Stimulated activated CD4-positive, alpha-beta T cell treated with anti-CD3 and anti-CD28 coated beads, Interleukin-4, amount 100 ng/mL, for 1 hour (primary cell): ENCODE data around the gene GRK5.

Experiments used
- DNase-seq: peaks from one replicate; pipeline ENCODE4 v3.0.0-alpha.2; 2020

GRK5 gene

DNA sequence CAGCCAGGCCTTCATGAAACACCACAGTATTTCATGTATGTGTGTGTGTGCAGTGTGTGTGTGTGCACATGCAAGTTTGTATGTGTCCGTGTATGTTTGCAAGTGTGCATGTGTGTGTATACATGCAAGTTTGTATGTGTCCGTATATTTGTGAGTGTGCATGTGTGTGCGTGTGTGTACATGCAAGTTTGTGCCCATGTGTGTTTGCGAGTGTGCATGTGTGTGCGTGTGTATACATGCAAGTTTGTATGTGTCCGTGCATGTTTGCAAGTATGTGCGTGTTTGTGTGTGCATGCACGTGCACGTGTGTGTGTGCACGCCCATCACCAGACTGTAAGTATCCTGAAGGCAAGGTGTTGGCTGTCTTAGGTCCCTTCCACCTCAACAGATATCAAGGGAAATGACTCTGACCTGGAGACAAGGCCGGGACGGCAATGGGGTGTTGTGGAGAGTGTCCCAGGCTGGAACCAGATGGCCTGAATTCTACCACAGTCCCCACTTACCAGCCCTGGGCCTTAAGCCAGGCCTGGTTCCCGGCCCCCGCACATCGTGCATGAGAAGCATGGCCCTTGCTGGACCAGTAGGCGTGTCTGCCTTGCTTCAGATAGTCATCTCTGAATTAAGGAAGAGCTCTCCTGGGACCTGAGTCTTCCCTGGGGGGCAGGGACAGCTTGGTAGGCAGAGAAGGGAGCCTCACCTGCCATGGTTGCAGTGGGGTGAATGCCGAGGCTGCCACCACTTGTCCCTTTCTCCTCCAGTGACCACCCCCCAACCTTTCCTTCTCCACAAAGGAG lies 140.0 kb downstream of the GRK5 start:
- no peak for DNase-seq

DNA sequence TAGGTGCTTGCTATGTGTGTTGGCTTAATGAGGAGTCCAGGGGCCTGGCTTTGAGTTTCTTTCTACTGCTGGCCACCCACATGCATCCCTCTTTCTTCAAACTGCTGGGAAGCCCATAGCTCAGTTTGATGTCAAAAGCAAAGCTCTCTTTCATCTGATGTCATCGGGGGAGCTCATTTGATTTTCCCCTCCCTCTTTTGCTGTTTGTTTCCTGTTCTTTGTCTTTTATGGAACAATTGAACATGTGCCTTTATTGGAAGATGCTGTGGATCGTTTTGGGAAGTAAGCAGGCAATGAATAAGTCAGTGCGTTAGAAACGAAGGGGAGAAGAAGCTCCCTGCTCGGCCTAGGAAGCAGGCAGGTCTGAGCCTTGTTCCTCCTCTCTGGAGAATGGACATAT lies 140.7 kb downstream of the GRK5 start:
- no peak for DNase-seq

DNA sequence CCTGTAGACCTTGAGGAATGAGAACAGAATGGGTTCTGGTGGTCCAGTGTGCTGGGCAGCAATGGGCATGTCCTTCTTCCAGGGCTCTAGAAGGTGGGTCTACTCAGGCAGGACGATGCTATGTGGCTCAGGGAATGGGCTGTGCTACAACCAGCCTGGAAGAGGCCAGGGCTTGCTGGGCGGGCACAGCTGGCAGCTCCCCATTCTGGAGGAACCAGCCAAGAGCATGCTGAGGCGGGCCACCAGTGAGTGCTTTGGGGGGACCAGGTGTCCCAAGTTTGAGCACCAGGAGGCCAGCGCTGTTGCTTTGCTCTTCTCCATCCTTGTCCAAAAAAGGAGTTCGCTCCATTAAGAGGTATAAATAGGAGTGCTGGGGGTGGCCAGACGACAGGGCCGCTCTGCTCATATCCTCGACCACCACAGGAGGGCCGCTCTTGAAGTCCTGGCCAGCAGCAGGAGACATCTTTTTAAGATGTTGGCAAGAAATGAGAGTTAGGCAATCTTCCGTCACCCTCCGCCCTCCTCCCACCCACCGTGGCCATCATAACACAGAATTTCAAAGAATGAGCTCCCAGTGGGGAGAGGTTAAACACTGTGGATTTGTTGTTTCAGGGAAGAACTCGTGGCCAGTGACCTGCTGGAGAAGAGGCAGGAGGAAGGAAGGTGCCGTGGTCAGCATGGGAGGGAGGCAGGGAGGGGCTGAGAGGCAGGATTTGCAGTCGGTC lies 141.3 kb downstream of the GRK5 start:
- DNase-seq, result no peak

DNA sequence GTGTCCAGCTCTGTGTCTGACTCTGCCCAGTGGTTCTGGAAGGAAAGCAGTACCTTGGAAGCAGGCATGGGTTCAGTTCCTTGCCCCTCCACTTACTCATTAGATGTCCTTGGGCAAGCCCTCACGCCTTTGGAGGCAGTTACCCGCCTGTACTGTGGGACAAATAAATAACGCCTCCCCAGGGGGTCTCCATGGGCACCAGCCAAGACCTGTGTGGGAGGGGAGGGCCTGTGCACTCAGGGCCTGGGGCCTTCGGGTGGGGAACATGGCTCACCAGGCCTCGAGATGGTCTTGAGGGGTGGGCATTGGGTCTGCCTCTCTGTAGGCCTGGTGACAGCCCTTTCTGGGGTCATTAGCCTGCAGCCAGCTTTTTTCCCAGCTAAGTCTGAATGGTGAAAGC lies 142.0 kb downstream of the GRK5 start:
- no peak for DNase-seq

DNA sequence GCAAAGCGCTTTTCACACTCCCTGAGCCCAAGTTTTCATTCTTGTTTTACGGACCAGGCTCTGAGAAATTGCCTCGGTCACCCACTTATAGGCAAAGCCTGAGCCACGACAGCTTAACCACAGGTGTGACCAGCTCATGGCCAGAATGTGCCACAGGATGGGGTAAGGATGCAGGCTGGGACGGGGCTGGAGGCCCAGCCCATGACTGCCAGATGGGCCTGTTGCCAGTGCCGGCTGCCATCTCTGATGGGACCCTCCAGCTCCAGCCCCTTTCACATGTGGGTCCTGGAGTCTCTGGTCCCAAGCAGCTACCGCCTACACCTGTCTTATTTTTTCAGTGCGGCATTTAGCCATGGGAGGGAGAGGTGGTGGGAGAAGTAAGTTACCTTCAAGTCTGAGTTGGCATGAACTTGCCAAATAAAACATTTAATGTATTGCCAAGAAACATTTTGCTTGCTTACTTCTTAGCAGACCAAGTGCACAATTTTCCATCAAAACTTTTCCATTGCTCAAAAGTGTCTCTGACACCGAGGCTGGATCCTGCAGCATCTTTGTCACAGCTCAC lies 142.6 kb downstream of the GRK5 start:
- no peak for DNase-seq

DNA sequence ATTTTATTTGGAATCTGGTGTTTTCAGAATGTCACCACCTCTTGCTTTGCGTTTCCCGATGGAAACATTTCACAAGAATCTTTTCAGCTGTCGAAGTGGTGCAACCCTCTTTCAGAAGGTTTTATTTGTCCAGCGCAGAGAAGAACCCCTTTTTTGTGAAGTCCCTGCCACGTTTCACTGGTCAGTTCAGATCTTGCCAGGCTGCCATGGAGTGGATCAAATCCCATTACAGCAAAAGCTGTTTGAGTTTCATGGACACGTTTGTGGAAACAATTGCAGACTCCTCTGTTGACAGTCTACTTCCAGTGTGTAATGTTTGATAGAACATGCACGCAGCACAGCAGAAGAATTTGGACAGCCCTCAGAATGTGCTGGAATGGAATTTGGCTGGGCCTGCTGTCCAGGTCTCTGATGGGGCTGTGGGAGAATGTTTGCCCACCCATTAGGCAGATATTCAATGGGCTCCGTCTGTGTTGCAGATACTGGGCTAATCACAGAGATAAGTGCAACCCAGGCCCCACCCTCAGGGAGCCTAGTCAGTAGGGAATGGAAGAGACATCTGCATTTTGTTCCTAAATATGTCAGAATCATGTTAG lies 143.2 kb downstream of the GRK5 start:
- DNase-seq, result no peak

DNA sequence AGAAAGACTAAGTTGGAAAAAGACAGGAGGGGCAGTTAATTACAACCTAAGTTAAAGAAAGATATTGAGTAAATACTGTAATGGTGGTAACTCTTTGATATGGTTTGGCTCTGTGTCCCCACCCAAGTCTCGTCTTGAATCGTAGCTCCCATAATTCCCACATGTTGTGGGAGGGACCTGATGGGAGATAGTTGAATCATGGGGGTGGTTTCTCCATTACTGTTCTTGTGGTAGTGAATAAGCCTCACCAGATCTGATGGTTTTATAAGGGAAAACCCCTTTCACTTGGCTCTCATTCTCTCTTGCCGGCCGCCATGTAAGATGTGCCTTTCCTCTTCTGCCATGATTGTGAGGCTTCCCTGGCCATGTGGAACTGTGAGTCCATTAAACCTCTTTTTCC lies 143.8 kb downstream of the GRK5 start:
- no peak for DNase-seq

DNA sequence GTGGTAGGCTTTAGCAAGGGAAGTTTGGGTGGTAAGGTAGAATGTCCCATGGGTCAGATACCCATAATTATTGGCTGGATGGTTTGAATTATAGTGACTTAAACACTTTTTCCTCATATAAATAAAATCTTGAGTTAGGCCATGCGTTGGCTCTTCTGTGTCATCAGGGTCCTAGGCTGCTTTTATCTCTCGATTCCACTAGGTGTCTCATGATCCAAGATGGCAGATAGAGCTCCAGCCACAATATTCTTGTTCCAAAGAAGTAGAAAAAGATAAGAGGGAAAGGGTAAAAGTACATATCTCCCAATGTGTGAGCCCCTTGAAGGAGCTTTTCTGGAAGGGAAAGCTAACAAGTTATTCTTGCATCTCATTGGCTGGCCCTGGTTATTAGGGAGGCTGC lies 144.7 kb downstream of the GRK5 start:
- DNase-seq, result no peak

DNA sequence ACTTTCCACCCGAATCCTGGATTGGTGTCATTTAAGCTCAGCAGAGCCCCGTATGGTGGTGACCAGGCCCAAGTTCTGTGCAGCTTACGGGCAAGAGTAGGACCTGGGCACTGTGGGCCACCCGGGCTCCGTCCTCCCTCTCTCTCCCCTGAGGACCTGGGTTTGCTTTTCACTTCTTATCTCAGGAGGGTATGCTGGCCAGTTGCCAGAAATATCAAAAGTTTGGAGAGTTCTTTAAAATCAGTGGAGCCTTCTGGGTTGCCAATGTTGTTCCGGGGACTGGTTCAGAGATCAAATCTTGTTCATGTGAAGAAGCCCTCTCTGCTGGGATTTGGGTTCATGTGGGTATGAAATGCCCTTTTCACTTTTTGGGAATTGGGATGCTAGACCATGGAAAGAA lies 145.4 kb downstream of the GRK5 start:
- DNase-seq, result no peak

DNA sequence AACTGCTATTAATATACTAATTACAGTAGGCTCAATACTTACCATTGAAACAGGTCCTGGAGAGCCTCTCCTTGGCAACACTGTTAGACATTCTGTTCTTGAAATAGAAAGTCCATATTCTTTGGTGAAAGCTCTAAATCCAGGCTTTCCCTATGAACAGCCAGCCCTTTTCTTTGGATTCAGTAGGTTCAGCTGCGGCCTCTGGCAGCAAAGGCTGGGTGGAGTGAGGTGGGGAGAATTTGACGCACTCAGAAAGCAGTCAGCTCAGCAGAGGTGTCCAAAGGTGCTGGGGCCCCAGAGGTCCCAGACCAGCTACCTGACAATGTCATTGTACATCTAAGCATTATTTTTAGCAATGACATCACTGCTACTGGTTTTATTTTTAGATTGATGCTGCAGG lies 146.1 kb downstream of the GRK5 start:
- no peak for DNase-seq

DNA sequence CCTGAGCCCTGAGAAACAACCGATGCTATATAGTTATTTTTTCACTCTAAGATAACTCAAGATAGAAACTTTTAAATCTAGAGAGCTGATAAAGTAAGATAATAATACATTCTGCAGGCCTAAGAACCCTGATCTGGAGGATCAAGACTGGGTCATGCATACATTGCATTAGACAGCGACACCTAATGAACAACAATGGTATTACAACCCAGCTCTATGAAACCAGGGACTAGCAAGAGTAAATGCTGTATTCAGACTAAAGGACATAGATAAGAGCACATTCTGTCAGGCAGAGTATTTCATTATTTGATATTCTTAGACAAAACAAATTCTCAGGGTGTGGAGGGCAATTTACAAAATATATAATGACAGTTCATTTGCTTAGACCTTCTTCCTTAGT lies 148.6 kb downstream of the GRK5 start:
- DNase-seq, result no peak

DNA sequence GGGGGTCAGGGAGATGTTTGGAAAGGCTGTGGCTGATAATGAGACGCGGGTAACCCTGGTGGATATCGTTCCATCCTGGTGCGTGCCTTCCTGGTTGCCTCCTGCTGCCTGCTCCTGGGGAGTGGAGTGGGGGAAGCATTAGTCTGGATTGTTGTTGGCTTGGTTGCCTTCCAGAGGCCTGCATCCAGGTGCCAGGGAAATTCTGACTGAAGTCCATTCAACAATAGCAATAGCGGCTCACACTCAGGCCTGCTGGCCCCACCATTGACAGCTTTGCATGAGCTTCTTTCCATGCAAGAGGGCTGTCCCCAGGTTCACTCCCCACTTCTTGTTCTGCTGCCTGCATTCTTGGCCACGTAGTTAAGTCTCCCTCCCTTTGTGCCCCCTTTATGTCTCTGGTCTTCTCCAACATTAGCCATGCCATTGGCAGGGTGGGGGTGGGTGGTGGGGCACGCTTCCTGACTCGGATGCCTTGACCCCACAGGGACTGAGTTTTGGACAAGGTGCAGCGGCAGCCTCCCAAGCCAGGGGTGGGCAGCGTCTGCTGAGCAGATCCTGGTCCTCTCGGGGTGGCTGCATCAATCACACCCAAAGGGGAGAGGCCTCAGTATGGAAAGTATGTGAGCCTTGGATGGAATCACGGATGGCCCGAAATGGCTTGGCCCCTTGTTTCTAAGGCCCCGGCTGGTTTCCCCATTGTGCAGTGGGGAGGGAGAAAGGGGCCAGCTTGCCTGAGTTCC lies 150.2 kb downstream of the GRK5 start:
- DNase-seq, result no peak

DNA sequence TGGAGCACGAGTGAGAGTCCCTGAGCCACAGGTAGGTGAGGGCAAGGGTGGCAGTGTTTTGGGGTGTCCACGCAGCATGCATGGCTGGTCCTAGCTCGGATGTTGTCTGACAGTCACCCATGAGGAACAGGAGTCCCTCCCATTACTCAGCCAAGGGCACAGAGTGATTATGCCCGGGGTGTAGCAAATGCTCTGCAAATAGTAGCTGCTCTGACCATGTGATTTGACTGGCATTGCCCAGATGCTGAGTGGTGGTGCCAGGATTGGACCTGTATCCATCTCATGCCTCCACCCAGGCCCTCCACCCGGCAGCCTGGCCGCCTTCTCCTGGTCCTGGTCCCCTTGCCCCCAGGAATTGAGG lies 150.8 kb downstream of the GRK5 start:
- DNase-seq, result no peak

DNA sequence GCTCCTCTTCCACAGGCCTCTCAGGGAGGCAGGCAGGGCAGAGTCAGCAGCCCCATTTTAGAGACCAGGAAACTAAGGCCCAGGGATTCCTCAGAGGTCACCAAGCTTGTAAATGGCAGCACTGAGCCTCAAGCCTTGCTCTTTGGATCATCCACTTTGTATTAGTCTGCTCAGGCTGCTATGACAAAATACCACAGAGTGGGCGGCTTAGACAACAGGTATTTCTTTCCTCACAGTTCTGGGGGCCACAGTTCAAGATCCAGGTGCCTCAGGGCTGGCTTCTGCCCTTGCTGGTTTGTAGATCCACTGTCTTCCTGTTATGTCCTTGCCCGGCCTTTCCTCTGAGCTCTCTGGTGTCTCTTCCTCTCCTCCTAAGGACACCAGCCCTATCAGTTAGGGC lies 151.2 kb downstream of the GRK5 start:
- no peak for DNase-seq

DNA sequence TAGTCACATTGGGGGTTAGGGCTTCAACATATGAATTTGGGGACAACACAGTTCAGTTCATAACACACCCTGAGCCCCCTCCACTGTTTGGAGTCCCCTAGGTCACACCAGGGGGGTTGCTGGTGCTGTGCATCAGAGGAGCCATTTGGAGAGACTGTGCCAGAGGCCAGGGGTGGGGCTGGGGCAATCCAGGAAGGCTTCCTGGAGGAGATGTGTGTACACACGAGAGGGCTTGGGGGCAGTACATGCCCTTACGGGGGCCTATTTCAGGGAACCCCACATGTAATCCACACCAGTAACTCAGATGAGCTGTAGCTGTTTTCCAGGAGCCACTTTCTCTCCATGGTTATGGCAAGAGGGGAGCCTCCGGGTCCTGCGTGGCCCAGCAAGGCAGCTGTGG lies 151.7 kb downstream of the GRK5 start:
- DNase-seq, result no peak

DNA sequence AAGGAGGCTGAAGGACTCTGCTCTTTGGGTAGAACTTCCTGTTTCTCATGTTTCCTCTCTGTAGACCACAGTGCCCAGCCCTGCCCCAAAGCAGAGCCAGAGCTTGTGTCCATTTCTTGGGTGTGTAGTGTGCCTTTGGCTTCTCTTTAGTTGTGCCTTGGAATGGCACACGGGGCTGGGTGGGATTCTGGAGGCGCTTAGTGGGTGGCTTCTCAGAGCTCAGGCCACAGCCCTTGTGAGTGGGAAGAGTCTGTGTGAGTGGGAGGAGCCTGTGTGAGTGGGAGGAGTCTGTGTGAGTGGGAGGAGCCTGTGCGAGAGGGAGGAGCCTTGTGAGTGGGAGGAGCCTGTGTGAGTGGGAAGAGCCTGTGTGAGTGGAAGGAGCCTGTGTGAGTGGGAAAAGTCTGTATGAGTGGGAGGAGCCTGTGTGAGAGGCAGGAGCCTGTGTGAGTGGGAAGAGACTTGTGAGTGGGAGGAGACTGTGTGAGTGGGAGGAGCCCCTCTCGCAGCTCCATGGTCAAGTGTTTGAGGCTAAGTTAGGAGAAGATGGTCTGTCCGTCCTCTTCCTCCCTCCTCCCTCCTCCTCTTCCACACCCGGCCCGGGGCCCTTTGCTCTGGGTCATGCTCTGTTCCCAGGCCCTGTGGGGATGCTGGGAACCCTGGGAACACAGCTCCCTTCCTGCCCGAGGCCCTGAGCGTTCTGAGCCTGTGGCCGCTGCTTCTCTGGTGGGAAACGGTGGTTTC lies 153.0 kb downstream of the GRK5 start:
- peak; percentile 4 for DNase-seq

DNA sequence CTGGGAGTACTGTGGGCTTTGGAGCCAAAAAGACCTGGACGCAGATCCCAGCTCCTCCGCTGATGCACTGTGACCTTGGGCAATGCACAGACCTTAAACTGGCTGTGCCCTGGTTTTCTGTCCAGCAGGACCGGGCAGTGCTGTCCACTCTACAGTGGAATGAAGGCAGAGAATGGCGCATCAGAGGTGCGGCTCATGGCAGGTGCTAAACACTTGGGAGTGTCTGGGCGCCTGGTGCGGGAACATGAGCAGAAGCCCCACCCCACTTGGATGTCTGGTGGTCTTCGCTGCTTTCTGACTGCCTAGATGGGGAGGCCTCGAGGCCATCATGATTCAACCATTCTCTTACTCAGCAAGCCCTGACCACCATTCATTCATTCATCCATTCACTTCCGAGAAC lies 153.7 kb downstream of the GRK5 start:
- no peak for DNase-seq

DNA sequence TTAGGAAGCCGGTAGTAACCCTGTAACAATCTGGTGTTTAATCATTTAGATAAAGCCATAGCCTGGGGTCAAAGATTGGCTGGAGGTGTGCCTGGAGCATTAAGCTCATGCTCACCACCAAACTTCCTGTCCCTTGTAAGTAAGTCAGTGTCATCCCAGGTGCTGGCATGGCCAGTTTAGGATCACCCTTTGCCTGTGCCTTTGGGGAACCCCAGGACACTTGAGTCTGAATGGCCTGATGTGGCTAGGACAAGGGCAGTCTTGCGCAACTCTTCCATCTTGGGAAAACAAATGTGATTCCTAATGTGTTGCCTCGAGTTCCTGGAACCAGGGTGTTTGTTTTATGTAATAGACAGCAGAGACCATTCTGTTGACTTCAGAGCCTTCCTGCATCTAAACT lies 154.8 kb downstream of the GRK5 start:
- no peak for DNase-seq

DNA sequence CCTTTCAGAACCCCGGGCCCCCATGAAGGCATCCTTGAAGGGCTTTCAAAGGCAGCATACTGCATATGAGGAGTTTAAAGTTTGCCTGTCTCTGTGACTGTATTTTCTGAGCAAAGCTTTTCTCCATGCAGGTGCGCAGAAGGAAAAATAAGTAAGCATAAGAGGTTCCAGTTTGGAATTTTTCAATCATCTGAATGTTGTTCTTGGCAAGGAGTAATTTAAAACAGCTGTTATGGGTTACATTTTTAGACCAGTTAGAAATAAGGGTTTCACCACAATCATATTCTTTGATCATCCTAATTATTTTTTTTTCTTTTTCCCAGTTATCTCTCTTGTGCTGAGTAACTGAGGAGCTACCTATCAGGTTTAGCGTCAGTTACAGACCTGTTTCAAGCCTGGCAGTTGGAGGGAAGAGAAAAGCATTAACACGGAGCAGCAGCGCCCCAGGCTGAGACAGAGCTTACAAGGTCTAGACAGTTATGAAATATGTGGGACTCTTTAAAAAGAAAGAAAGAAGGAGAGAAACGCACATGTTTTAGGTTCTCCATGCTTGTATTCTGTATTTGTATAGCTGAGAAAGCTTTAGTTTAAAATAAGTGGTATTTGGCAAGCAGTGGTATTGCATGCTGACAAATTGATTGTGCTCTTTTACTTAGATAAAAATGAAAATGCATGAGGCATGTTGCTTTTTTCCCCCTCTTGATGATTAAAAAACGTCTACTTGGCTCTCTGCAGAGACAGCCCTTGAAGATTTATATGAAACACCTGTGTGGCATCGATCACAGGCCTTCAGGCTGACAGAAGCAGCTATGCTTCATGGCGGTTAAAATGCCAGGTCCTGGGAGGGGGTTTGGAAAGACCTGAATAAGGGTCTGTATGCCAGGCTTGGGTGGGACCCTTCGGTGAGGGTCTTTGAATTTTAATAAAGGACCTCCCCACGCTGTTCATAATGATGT lies 157.6 kb downstream of the GRK5 start:
- no peak for DNase-seq

DNA sequence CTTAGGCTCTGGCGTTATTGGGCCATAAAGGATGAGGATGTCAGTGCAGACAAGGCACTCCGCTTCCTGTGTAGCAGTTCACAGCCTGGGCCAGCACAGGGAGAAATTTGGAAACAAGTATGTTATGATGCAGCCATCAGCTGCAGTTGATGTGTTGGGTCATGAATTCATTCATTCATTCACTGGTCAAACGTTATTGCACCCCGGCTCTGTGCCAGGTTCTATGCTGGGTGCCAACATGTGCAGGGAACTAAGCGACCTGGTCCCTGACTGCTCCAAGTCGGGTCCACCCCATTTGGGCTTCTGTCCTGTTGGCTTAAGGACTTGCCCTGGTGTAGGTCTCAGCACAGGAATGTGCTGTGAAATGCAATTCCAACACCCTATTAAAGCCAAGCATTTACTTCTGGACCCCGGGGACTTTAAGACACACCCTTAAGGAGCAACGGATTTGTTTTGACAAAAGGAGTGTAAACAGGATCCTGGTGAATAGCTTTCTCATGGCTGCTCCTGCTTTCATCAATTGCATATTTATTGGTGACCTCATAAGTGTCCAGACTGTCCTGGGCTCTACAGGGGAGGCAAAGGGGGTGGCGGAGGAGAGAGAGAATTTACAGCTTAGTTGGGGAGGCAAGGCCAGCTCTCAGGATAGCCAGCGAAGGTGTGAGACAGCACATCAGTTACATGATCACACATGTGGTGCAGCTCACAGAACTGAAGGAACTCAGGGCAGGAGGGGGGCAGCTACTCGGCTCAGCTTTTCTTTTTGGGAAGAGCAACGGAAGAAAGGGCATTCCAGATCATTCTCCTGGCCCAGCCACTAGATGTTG lies 158.6 kb downstream of the GRK5 start:
- DNase-seq, result no peak
